GM12874 (cell line): ENCODE measurements around the gene PCDH9.

Experiments used
- CTCF ChIP-seq: IDR thresholded peaks from 2 replicates; pipeline ENCODE4 v1.5.1; 2011; ENCODE audit warnings: low read depth, mild to moderate bottlenecking, control low read depth, low read length, moderate library complexity; ENCODE audit not compliant: insufficient read depth

Gene PCDH9

DNA sequence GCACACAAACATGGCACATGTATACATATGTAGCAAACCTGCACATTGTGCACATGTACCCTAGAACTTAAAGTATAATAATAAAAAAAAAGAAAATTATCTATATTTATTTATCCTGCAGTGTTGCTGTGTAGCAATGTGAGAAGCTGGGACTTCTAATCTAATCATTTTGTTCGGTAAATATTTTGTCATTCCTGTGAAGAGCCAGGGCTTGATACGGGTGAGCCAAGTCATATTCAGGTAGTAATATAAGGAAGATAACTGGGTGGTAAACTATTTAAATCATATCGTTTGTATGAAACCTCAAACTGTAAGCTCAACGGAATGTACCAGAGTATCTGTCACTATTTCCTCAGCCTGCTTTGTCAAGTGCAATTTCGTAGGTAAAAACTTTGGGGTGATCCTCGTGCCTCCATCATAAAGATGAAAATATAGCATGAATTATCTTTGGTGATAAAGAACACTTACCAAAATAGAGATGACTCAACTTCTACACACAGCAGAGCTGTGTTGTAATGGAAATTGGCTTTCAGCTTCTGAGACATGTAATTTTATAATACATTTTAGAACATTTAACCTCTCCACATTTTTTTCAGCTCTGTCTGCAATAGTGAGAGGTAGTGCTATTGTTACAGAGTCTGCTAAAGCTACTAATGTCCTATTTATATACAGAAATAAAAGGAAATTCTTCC, 92.9 kb downstream of the PCDH9 start:
- TF ChIP-seq CTCF, result no peak

DNA sequence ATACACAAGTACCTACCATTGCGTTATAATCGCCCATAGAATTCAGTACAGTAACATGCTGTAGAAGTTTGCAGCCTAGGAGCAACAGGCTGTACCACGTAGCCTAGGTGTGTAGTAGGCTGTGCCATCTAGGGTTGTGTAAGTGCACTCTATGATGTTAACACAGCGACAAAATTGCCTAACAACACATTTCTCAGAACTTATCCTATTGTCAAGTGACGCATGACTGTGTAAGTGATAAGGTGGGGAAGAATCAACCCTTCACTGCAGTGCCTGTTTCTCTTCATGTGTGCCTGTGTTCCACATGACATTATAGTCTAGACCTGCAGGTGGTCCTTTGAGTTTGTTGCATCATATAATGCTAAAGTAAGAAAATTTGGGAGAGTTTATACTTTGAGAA, 94.0 kb downstream of the PCDH9 start:
- no peak for TF ChIP-seq CTCF

DNA sequence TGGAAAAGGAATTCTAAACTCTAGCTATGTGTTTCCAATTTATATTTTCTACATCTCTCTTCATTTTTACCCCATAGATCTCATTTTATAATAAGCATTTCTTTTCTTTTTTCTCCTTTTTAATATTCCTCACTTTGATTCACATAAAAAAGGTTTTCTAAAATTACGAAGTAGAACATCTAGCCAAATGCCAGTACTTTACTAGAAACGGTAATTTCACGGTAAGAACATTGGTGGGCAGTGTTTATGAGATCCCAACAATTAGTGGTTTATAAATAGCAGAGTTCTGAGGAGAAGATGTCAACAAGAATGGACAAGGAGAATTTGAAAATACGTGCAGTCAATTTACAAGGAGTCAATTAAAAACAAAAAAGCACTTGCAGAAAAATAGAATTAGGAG, 94.8 kb downstream of the PCDH9 start:
- no peak for TF ChIP-seq CTCF

- TF ChIP-seq CTCF, result no peak
These were observed 95.6 kb downstream of the PCDH9 start for GRCh38 chr13:67134417-67135129.

- no peak for TF ChIP-seq CTCF
These were observed 96.7 kb downstream of the PCDH9 start for GRCh38 chr13:67133476-67133875.

GRCh38 chr13:67131393-67131792, 98.7 kb downstream of the PCDH9 start:
- no peak for TF ChIP-seq CTCF

GRCh38 chr13:67130444-67130843, 99.7 kb downstream of the PCDH9 start:
- TF ChIP-seq CTCF, result no peak
